ENCODE measurements around the gene RDH5.

DNA sequence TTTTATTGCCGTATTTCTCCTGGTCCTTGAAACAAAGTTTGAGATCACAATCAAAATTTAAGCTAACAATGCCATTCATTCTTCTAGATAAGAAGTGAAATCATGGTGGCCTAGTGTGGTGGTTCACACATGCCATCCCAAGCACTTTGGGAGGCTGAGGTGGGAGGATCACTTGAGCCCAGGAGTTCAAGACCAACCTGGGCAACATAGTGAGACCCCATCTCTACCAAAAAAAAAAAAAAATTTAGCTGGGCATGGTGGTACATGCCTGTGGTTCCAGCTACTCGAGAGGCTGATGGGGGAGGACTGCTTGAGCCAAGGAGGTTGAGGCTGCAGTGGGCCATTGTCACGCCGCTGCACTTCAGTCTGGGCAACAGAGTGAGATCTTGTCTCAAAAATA is 47.0 kb downstream of the RDH5 start:
- TF ChIP-seq EZH2phosphoT487 (IDR thresholded peaks at IDR 0.05; ENCODE audit: insufficient read depth, low read depth) (no peak), EZH2 (IDR thresholded peaks at IDR 0.05; ENCODE audit: insufficient read depth, poor library complexity, severe bottlenecking) (no peak)
